Retinal pigment epithelial cell (primary cell): ENCODE data around the gene TMEM158.
A peak's percentile ranks its signal among the peaks of the same experiment; 100 is the strongest.

ENCODE experiments used
- DNase-seq: peaks from one replicate; pipeline ENCODE4 v3.0.0-alpha.2; 2010; ENCODE audit warnings: low read depth
- H3K4me3 ChIP-seq: 2 replicates; pipeline ENCODE4 v1.5.1; 2011; ENCODE audit warnings: mild to moderate bottlenecking, low read length, control low read depth, moderate library complexity
- CTCF ChIP-seq: conservative IDR thresholded peaks from 2 replicates; pipeline ENCODE4 v1.5.1; 2011; ENCODE audit warnings: low read depth, low read length, control low read depth, inconsistent platforms

Gene TMEM158

GRCh38 chr3:45223889-45224727 is 2.0 kb downstream of the TMEM158 start:
- no peak for DNase-seq
- peak overlapping the region; percentile 66 for H3K4me3 ChIP-seq
- TF ChIP-seq CTCF, result no peak

DNA sequence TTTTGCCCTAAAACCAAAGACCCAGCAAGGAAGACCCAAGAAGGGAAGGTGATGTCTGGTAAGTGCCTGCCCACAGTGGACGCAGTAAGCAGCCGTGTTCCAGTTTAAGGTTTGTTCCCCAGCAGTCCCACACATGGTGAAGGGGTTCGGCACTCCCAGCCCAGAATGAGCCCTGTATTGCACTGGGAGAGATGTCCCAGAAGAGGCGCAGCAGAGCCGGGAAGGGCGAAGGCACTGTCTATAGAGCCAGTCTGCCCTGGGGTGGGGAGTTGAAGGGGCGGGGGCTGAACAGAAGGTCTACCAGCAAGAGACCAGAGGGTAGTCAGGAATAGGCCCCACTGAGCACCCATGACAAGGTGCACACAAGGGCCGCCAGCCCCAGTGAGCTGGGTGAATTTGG is 6.4 kb downstream of the TMEM158 start:
- DNase-seq, result no peak
- no peak overlapping the region for H3K4me3 ChIP-seq
- no peak for TF ChIP-seq CTCF

DNA sequence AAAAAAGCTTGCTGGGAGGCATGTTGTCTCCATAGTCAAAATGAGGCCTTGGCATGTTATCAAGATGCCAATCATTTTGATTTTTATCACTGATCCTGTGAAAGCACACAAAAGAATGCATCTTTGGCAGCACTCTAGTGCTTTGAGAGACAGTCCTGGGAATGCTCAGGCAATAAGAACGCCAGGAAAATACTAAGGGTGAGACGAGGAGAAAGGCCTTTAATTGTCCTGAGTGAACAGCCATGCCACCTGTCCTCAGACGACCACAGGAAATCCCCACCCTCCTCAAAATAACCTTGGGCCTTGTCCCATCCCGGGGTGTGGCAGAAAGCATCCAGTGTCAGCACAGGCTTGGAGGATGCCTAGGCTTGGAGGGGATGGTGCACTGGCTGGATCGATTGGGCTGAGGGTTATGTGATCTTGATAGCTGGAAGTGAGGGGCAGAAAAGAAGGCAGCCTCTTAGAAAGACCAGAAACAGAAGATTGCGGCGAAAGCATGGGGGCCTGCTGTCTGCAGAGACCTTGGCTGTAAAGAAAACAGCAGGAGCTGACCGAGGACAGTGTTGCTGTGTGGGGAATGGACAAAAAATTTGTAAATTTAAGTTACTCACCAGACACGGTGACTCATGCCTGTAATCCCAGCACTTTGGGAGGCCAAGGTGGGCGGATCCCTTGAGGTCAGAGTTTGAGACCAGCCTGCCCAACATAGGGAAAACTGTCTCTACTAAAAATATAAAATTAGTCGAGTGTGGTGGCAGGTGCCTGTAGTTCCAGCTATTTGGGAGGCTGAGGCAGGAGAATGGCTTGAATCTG is 7.3 kb downstream of the TMEM158 start:
- DNase-seq, result no peak
- H3K4me3 ChIP-seq, result no peak overlapping the region
- TF ChIP-seq CTCF, result no peak

DNA sequence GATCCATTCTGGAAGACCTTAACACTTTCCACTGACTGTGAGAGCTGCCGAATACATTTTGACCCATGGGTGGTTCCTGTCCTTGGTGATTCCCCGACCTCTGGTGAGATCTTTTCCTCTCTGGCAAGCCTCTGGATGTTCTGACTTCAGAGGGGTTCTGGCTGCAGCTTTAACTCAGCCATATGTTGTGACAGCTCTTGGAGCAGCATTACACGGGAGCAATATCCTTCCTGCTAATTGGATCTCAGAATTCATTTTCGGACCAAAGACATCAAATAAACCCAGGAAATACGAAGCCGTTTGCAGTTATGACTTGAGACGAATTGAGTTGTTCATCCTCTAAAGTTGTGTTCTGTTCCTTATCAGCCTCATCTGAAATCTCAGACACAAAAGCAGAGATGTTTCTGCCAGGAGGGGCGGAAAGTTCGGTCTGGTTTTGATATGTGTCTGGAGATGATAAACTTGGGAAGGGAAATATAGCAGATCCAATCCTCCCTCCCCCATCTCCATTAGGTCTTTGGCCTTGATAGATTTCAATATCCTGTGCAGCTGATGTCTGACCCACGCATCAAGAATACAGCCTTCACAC is 10.0 kb downstream of the TMEM158 start:
- no peak for TF ChIP-seq CTCF
- DNase-seq, result no peak
- no peak overlapping the region for H3K4me3 ChIP-seq

GRCh38 chr3:45215466-45215865 is 10.6 kb downstream of the TMEM158 start:
- no peak for TF ChIP-seq CTCF
- H3K4me3 ChIP-seq, result no peak overlapping the region
- no peak for DNase-seq

GRCh38 chr3:45214061-45214680 is 11.9 kb downstream of the TMEM158 start:
- TF ChIP-seq CTCF, result no peak
- DNase-seq, result no peak
- H3K4me3 ChIP-seq, result no peak overlapping the region
